Endothelial cell of umbilical vein (primary cell): Measurements from ENCODE around the gene CYFIP2. TPM values are rescaled to one million over a fixed set of nuclear protein-coding genes. Genes with fewer than 3 reads are reported as not detected.

Experiments
- BruUV-seq: library from RNA; stranded (reverse); fragments of 400-500 nt; replicated peaks from 2 replicates; lab custom pipeline; 2021; lab: Mats Ljungman, UMichigan
- CTCF ChIA-PET: fragments of 300-600, 350-600 bp; sonication (Branson Sonifier 250); formaldehyde crosslinking; loops from one replicate; lab custom pipeline; 2021; ENCODE audit warnings: antibody characterized with exemption, inconsistent platforms; lab: Charles Lee
- POLR2A ChIA-PET: fragments of 300-600, 350-600 bp; sonication (Branson Sonifier 250); formaldehyde crosslinking; loops from one replicate; lab custom pipeline; 2021; ENCODE audit warnings: antibody characterized with exemption, inconsistent platforms; lab: Charles Lee
- DNase-seq: peaks from one replicate; pipeline ENCODE4 v3.0.0-alpha.2; 2011; ENCODE audit warnings: low read depth, low spot score
- FAIRE-seq: peaks from 2 replicates; lab custom pipeline; 2011; peaks lifted over from hg19 to GRCh38; lab: Jason Lieb, UNC
- H2AFZ ChIP-seq: 2 replicates; pipeline ENCODE4 v1.6.0; 2012; ENCODE audit warnings: low read depth, low read length, control low read depth, inconsistent platforms
- H3K27ac ChIP-seq: 2 replicates; pipeline ENCODE4 v1.5.1; 2011; ENCODE audit warnings: low read depth, mild to moderate bottlenecking, control low read depth, low read length, moderate library complexity; ENCODE audit not compliant: insufficient read depth
- H3K27me3 ChIP-seq, 2 experiments: 2 replicates each; pipeline versions ENCODE4 v1.6.0 to v1.6.1; 2011; ENCODE audit warnings: low read length in 2 of 2, mixed read lengths in 1 of 2; ENCODE audit not compliant: control insufficient read depth in 2 of 2, insufficient read depth in 2 of 2
- H3K36me3 ChIP-seq, 2 experiments: 2 replicates in 1 of 2; 3 replicates in 1 of 2; pipeline ENCODE4 v1.5.1; 2011; ENCODE audit warnings: low read length in 2 of 2, mild to moderate bottlenecking in 1 of 2, moderate library complexity in 1 of 2; ENCODE audit not compliant: control insufficient read depth in 2 of 2, insufficient read depth in 2 of 2; ENCODE audit errors: extremely low read depth in 1 of 2
- H3K4me1 ChIP-seq: 3 replicates; pipeline ENCODE4 v1.5.1; 2011; ENCODE audit warnings: mild to moderate bottlenecking, low read length; ENCODE audit not compliant: control insufficient read depth, insufficient read depth; ENCODE audit errors: extremely low read depth
- H3K4me2 ChIP-seq: 2 replicates; pipeline ENCODE4 v1.6.1; 2011; ENCODE audit warnings: low read length, control low read depth, mixed read lengths; ENCODE audit not compliant: insufficient read depth
- H3K4me3 ChIP-seq, 3 experiments: fragments of 200-600 bp in 1 of 3; sonication (generic), shearing (Covaris generic) in 1 of 3; replicated peaks in 1 of 3; 2 replicates each; pipeline ENCODE4 v1.5.1; 2011 to 2016; ENCODE audit warnings: control low read depth in 3 of 3, low read length in 3 of 3, mild to moderate bottlenecking in 2 of 3, inconsistent platforms in 1 of 3, low read depth in 1 of 3, moderate library complexity in 1 of 3; ENCODE audit not compliant: insufficient read depth in 1 of 3
- H3K79me2 ChIP-seq: 2 replicates; pipeline ENCODE4 v1.6.0; 2012; ENCODE audit warnings: low read length, inconsistent platforms; ENCODE audit not compliant: control insufficient read depth, insufficient read depth
- H3K9ac ChIP-seq: replicated peaks from 2 replicates; pipeline ENCODE3; 2011; ENCODE audit warnings: low read length, control low read depth; ENCODE audit not compliant: insufficient read depth; ENCODE audit errors: extremely low read depth
- H3K9me1 ChIP-seq: replicated peaks from 3 replicates; pipeline ENCODE4 v1.6.0; 2011; ENCODE audit warnings: mild to moderate bottlenecking, low read length; ENCODE audit not compliant: control insufficient read depth, insufficient read depth; ENCODE audit errors: extremely low read depth
- H3K9me3 ChIP-seq: replicated peaks from 2 replicates; pipeline ENCODE4 v1.5.1; 2012; ENCODE audit warnings: low read length, inconsistent platforms; ENCODE audit not compliant: control insufficient read depth, insufficient read depth
- H4K20me1 ChIP-seq: replicated peaks from 2 replicates; pipeline ENCODE3; 2011; ENCODE audit warnings: mild to moderate bottlenecking, low read length; ENCODE audit not compliant: control insufficient read depth, insufficient read depth; ENCODE audit errors: extremely low read depth
- EZH2 ChIP-seq: IDR thresholded peaks from 2 replicates; pipeline ENCODE4 v1.6.1; 2012; ENCODE audit warnings: borderline replicate concordance, low read depth, mild to moderate bottlenecking, moderate library complexity, low read length, inconsistent platforms; ENCODE audit not compliant: severe bottlenecking
- FOS ChIP-seq: IDR thresholded peaks from 2 replicates; pipeline ENCODE4 v1.6.1; 2011; ENCODE audit warnings: mild to moderate bottlenecking, low read length, moderate library complexity, borderline replicate concordance; ENCODE audit not compliant: insufficient read depth
- GATA2 ChIP-seq: IDR thresholded peaks from 2 replicates; pipeline ENCODE4 v1.7.0; 2011; ENCODE audit warnings: low read depth, mild to moderate bottlenecking, moderate library complexity, mixed read lengths, low read length; ENCODE audit not compliant: insufficient read length, insufficient read depth
- JUN ChIP-seq: IDR thresholded peaks from 2 replicates; pipeline ENCODE4 v1.6.1; 2011; ENCODE audit warnings: borderline replicate concordance, low read depth; ENCODE audit not compliant: insufficient read length, insufficient read depth
- MYC ChIP-seq: IDR thresholded peaks from one replicate; pipeline ENCODE4 v1.6.1; 2011; ENCODE audit warnings: mild to moderate bottlenecking, low read depth, low read length
- POLR2A ChIP-seq: IDR thresholded peaks from 2 replicates; pipeline ENCODE4 v1.6.1; 2012; ENCODE audit warnings: low read depth, mild to moderate bottlenecking, control low read depth, low read length
- POLR2AphosphoS5 ChIP-seq: IDR thresholded peaks from 2 replicates; pipeline ENCODE4 v1.6.1; 2012; ENCODE audit warnings: low read depth, mild to moderate bottlenecking, control low read depth, low read length, moderate library complexity; ENCODE audit not compliant: insufficient read depth
- dilution Hi-C: fragments of 300-500 bp; cut with MboI; formaldehyde crosslinking; loops from one replicate; pipeline ENCODE4 v1.15.0; 2019; ENCODE audit warnings: low sequenced_read_pairs; ENCODE audit not compliant: extremely low pct_ligation_motif_present
- intact Hi-C: fragments of 100-400 bp; cut with micrococcal nuclease; formaldehyde crosslinking; loops from one replicate; pipeline ENCODE4 v1.10.0; 2022
- polyA plus RNA-seq, 4 experiments: library from polyadenylated mRNA; depleted of rRNA in 3 of 4; stranded (reverse) in 3 of 4; unstranded in 1 of 4; fragments of >200 nt; gene quantifications; 2 replicates each; pipeline versions ENCODE4 v1.2.1 to v1.2.3, GENCODE V29; 2011 to 2012; ENCODE audit warnings: missing spikeins in 1 of 4
- total RNA-seq: library from RNA; stranded (reverse); gene quantifications from 2 replicates; pipeline ENCODE4 v1.2.3, GENCODE V29; 2021
- TF ChIP-seq, protein P1 (sequence below), 2 donors: IDR thresholded peaks; 1 replicate in 1 of 2; 2 replicates in 1 of 2; pipeline ENCODE4 v1.5.1; 2011; ENCODE audit warnings: low read length in 2 of 2, mild to moderate bottlenecking in 2 of 2, moderate library complexity in 2 of 2, control low read depth in 1 of 2, inconsistent platforms in 1 of 2, low read depth in 1 of 2; ENCODE audit not compliant: insufficient read depth in 1 of 2; ENCODE audit errors: extremely low read depth in 1 of 2
- TF ChIP-seq, protein P2 (sequence below): IDR thresholded peaks from 2 replicates; pipeline ENCODE4 v1.6.1; 2011; ENCODE audit not compliant: insufficient read depth, insufficient read length

The CYFIP2 gene
- total and polyA plus RNA-seq, 2 donors (not counting 3 experiments of a cell fraction or from before 2014, with no cell fraction given): 9.2 to 22.4 TPM

GRCh38 chr5:157348049-157348400 is 82.1 kb downstream of the CYFIP2 start:
- intact Hi-C loops: no loop called here

More at GRCh38 chr5:157348049-157348400, 82.1 kb downstream of the CYFIP2 start:
- FAIRE-seq (no peak), DNase-seq (no peak)
- TF ChIP-seq MYC (no peak), JUN (no peak), FOS (no peak), EZH2 (no peak), POLR2A (no peak), POLR2AphosphoS5 (no peak), GATA2 (no peak)
- TF ChIP-seq, protein P1, sequence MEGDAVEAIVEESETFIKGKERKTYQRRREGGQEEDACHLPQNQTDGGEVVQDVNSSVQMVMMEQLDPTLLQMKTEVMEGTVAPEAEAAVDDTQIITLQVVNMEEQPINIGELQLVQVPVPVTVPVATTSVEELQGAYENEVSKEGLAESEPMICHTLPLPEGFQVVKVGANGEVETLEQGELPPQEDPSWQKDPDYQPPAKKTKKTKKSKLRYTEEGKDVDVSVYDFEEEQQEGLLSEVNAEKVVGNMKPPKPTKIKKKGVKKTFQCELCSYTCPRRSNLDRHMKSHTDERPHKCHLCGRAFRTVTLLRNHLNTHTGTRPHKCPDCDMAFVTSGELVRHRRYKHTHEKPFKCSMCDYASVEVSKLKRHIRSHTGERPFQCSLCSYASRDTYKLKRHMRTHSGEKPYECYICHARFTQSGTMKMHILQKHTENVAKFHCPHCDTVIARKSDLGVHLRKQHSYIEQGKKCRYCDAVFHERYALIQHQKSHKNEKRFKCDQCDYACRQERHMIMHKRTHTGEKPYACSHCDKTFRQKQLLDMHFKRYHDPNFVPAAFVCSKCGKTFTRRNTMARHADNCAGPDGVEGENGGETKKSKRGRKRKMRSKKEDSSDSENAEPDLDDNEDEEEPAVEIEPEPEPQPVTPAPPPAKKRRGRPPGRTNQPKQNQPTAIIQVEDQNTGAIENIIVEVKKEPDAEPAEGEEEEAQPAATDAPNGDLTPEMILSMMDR (IDR thresholded peaks at IDR 0.05; ENCODE audit: extremely low read depth in 1 of 2, insufficient read depth in 1 of 2, low read depth in 1 of 2, low read length in 2 of 2): no peak
- TF ChIP-seq, protein P2, sequence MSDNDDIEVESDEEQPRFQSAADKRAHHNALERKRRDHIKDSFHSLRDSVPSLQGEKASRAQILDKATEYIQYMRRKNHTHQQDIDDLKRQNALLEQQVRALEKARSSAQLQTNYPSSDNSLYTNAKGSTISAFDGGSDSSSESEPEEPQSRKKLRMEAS: no peak
- no peaks in the 10 kb centered on the region for H3K9me3 ChIP-seq
- no peak overlapping the region for H3K4me2 ChIP-seq
- dilution Hi-C loops: loop anchor here (25.0 kb wide), 1 partner anchor 139 kb away; no protein-coding TSS in a partner anchor
- BruUV-seq: no TSS peak
- H3K36me3 ChIP-seq: no peaks in the 10 kb centered on the region
- H3K4me1 ChIP-seq: peaks cover 13% of the 10 kb centered on the region
- ChIA-PET POLR2A (no interaction called here), CTCF (interaction anchor here (1.0 kb wide), 1 partner anchor 370 kb away, joined by 3 read pairs; no protein-coding TSS in a partner anchor)
- no peak overlapping the region for H3K4me3 ChIP-seq
- H3K27ac ChIP-seq: no peak overlapping the region
- H3K27me3 ChIP-seq: peaks cover 0 to 3% of the 10 kb centered on the region in 2 experiments
- H3K79me2 ChIP-seq: no peaks in the 10 kb centered on the region
- H2AFZ ChIP-seq: no peak overlapping the region
- H3K9ac ChIP-seq: no peak overlapping the region
- H3K9me1 ChIP-seq: no peaks in the 10 kb centered on the region
- H4K20me1 ChIP-seq: no peaks in the 10 kb centered on the region
